Heart left ventricle (tissue), 13 donors: ENCODE data around the gene LPO.

Source experiments
- CTCF ChIP-seq, 12 donors: fragments of 200-600 bp; sonication (generic) in 4 of 12; IDR thresholded peaks; one replicate each; pipeline versions ENCODE4 v1.5.0 to v1.8.0; 2018 to 2022; ENCODE audit warnings: antibody characterized with exemption in 12 of 12, mild to moderate bottlenecking in 5 of 12
- POLR2A ChIP-seq, 2 donors: fragments of 450-650 bp; IDR thresholded peaks; one replicate each; pipeline ENCODE4 v1.6.1; 2017; ENCODE audit warnings: antibody characterized with exemption in 2 of 2, mild to moderate bottlenecking in 2 of 2, moderate library complexity in 2 of 2
- donor health status: ischemic (EF 13 %, LVEDD 7.1; RV severe dilation, severe dysfunction).
- donor health status: DM: no; HTN: yes; CAD: no.
- donor health status: DM: no; HTN: no; CAD: no.
- donor health status: ischemic (EF 25% LVEDD 6.9; RV normal size, moderate dysfunction).
- donor health status: ischemic (EF 25% LVEDD 5.7; RV mildly dilated, moderate dysfunction).
- donor health status: ischemic (EF 35%, LVEDD 5.7; RV mildly dilated, moderate dysfunction).
- donor health status: nonischemic (EF 11% LVEDD 7.7; RV severe dilation, severe dysfunction).
- donor health status: DM: yes; HTN: yes; CAD: no.
- donor health status: PGD.
- donor health status: ischemic (EF 29% LVEDD 5.4; RV normal size, mild dysfunction).
- donor health status: nonischemic (EF 23%, LVEDD 6.1; RV moderate dilation, normal function).

GRCh38 chr17:58280480-58281217 lies 42.3 kb downstream of the LPO start, which contains the start of gene MPO:
- TF ChIP-seq CTCF (IDR thresholded peaks at IDR 0.05): no peak
- no peak for TF ChIP-seq POLR2A (IDR thresholded peaks at IDR 0.05)
